Stimulated activated CD8-positive, alpha-beta memory T cell treated with anti-CD3 and anti-CD28 coated beads, Interleukin-15, amount 100 ng/mL, for 48 hours (primary cell): ENCODE measurements around the gene XCL1.

Experiments
- DNase-seq, 2 donors: peaks; one replicate each; pipeline ENCODE4 v3.0.0-alpha.2; 2020; ENCODE audit warnings: low read depth in 2 of 2

XCL1 gene

GRCh38 chr1:168605443-168605842 is 29.0 kb downstream of the XCL1 start:
- DNase-seq, result no peak

- DNase-seq, result no peak
Observed at GRCh38 chr1:168606096-168606495, 29.7 kb downstream of the XCL1 start.

GRCh38 chr1:168607872-168608428 is 31.5 kb downstream of the XCL1 start:
- no peak for DNase-seq

GRCh38 chr1:168608796-168609715 is 32.7 kb downstream of the XCL1 start:
- no peak for DNase-seq

GRCh38 chr1:168609741-168610510 is 33.5 kb downstream of the XCL1 start:
- DNase-seq, result no peak

- DNase-seq, result no peak
Observed at GRCh38 chr1:168613038-168613451, 36.6 kb downstream of the XCL1 start.

GRCh38 chr1:168613691-168614231 is 37.4 kb downstream of the XCL1 start:
- DNase-seq, result no peak

GRCh38 chr1:168614235-168614634 is 37.8 kb downstream of the XCL1 start:
- no peak for DNase-seq

- no peak for DNase-seq
Observed at GRCh38 chr1:168615965-168616364, 39.6 kb downstream of the XCL1 start.

- no peak for DNase-seq
Observed at GRCh38 chr1:168617974-168618750, 41.8 kb downstream of the XCL1 start.

- no peak for DNase-seq
Observed at GRCh38 chr1:168618886-168619285, 42.5 kb downstream of the XCL1 start.

GRCh38 chr1:168621356-168621755 is 45.0 kb downstream of the XCL1 start:
- no peak for DNase-seq

- DNase-seq, result no peak
Observed at GRCh38 chr1:168623003-168623828, 46.8 kb downstream of the XCL1 start.

GRCh38 chr1:168623831-168624230 is 47.4 kb downstream of the XCL1 start:
- no peak for DNase-seq

- DNase-seq, result no peak
Observed at GRCh38 chr1:168626326-168626725, 49.9 kb downstream of the XCL1 start.

- DNase-seq, result no peak
Observed at GRCh38 chr1:168627370-168627769, 51.0 kb downstream of the XCL1 start.

GRCh38 chr1:168628807-168629206 is 52.4 kb downstream of the XCL1 start:
- DNase-seq, result no peak

- no peak for DNase-seq
Observed at GRCh38 chr1:168629466-168629865, 53.1 kb downstream of the XCL1 start.
